Measurements from ENCODE around the gene COMT. TPM values are rescaled to one million over a fixed set of nuclear protein-coding genes. Genes with fewer than 3 reads are reported as not detected.
"Not testable (repeated sequence)": the region's sequence is repeated elsewhere in the genome, so short reads cannot be mapped to it uniquely, and the experiment has no call there.

COMT gene
- total RNA-seq, 2 donors from 2014 or later, result 26.6 to 27.8 TPM

- 78 to 87% methylated on average over 3 of the region's 3 CpGs for WGBS, 2 experiments (ENCODE audit: insufficient coverage in 1 of 2, insufficient read length in 1 of 2)
- no peak overlapping the region for H3K9ac ChIP-seq (ENCODE audit: extremely low read depth, low read length, poor library complexity, severe bottlenecking)
- no peaks in the 10 kb centered on the region for H3K9me3 Mint-ChIP-seq
- no peaks in the 10 kb centered on the region for H3K4me1 ChIP-seq (ENCODE audit: control insufficient read depth, insufficient read depth, low read length)
- peak overlapping the region; percentile 30 for H3K27ac Mint-ChIP-seq
- H3K27me3 ChIP-seq (ENCODE audit: control insufficient read depth, insufficient read depth, low read length, poor library complexity, severe bottlenecking), result no peaks in the 10 kb centered on the region
- no peaks in the 10 kb centered on the region for H3K27me3 Mint-ChIP-seq (ENCODE audit: insufficient read depth)
- H3K4me1 Mint-ChIP-seq, result no peaks in the 10 kb centered on the region
- no peaks in the 10 kb centered on the region for H3K36me3 ChIP-seq (ENCODE audit: control insufficient read depth, insufficient read depth, low read length)
- H3K4me3 Mint-ChIP-seq, result no peak overlapping the region
- H3K36me3 Mint-ChIP-seq (ENCODE audit: low read depth), result no peaks in the 10 kb centered on the region
- no peak for DNase-seq
- no peak for TF ChIP-seq CTCF (conservative IDR thresholded peaks at IDR 0.05)
- H3K9me3 ChIP-seq (ENCODE audit: control insufficient read depth, low read length), result no peaks in the 10 kb centered on the region
- no peak overlapping the region for H3K4me3 ChIP-seq (ENCODE audit: low read length)
- no peak overlapping the region for H3K27ac ChIP-seq (ENCODE audit: low read depth, low read length)
These were observed 20.0 kb upstream of the COMT start for GRCh38 chr22:19921544-19922081.

GRCh38 chr22:19923914-19924513 is 17.6 kb upstream of the COMT start:
- Histone ChIP-seq H3K36me3 (ENCODE audit: control insufficient read depth, insufficient read depth, low read length) (no peaks in the 10 kb centered on the region), H3K4me1 (ENCODE audit: control insufficient read depth, insufficient read depth, low read length) (no peaks in the 10 kb centered on the region), H3K9ac (ENCODE audit: extremely low read depth, low read length, poor library complexity, severe bottlenecking) (no peak overlapping the region), H3K27ac (ENCODE audit: low read depth, low read length) (no peak overlapping the region), H3K27me3 (ENCODE audit: control insufficient read depth, insufficient read depth, low read length, poor library complexity, severe bottlenecking) (no peaks in the 10 kb centered on the region), H3K9me3 (ENCODE audit: control insufficient read depth, low read length) (no peaks in the 10 kb centered on the region), H3K4me3 (ENCODE audit: low read length) (no peak overlapping the region)
- DNase-seq, result no peak
- Mint-ChIP-seq H3K4me1 (no peaks in the 10 kb centered on the region), H3K27ac (no peak overlapping the region), H3K27me3 (ENCODE audit: insufficient read depth) (no peaks in the 10 kb centered on the region), H3K9me3 (no peaks in the 10 kb centered on the region), H3K4me3 (no peak overlapping the region), H3K36me3 (ENCODE audit: low read depth) (no peaks in the 10 kb centered on the region)
- 84 to 85% methylated on average over 8 to 12 of the region's 12 CpGs for WGBS, 2 experiments (ENCODE audit: insufficient coverage in 1 of 2, insufficient read length in 1 of 2)
- no peak for TF ChIP-seq CTCF (conservative IDR thresholded peaks at IDR 0.05)

GRCh38 chr22:19926028-19926427 is 15.5 kb upstream of the COMT start:
- not testable (repeated sequence) for H3K36me3 ChIP-seq (ENCODE audit: control insufficient read depth, insufficient read depth, low read length); DNase-seq; H3K9me3 Mint-ChIP-seq; H3K27me3 Mint-ChIP-seq (ENCODE audit: insufficient read depth); H3K4me1 Mint-ChIP-seq; H3K27ac ChIP-seq (ENCODE audit: low read depth, low read length); H3K4me3 ChIP-seq (ENCODE audit: low read length); H3K9me3 ChIP-seq (ENCODE audit: control insufficient read depth, low read length); H3K9ac ChIP-seq (ENCODE audit: extremely low read depth, low read length, poor library complexity, severe bottlenecking); H3K36me3 Mint-ChIP-seq (ENCODE audit: low read depth); H3K4me1 ChIP-seq (ENCODE audit: control insufficient read depth, insufficient read depth, low read length); H3K27ac Mint-ChIP-seq; H3K27me3 ChIP-seq (ENCODE audit: control insufficient read depth, insufficient read depth, low read length, poor library complexity, severe bottlenecking); H3K4me3 Mint-ChIP-seq
- 82 to 84% methylated on average over 4 to 11 of the region's 11 CpGs for WGBS, 2 experiments (ENCODE audit: insufficient coverage in 1 of 2, insufficient read length in 1 of 2)

- Mint-ChIP-seq H3K36me3 (ENCODE audit: low read depth) (no peaks in the 10 kb centered on the region), H3K4me1 (no peaks in the 10 kb centered on the region), H3K9me3 (no peaks in the 10 kb centered on the region), H3K27ac (no peak overlapping the region), H3K4me3 (no peak overlapping the region), H3K27me3 (ENCODE audit: insufficient read depth) (no peaks in the 10 kb centered on the region)
- H3K4me1 ChIP-seq (ENCODE audit: control insufficient read depth, insufficient read depth, low read length), result no peaks in the 10 kb centered on the region
- no peak overlapping the region for H3K27ac ChIP-seq (ENCODE audit: low read depth, low read length)
- H3K9ac ChIP-seq (ENCODE audit: extremely low read depth, low read length, poor library complexity, severe bottlenecking), result no peak overlapping the region
- H3K27me3 ChIP-seq (ENCODE audit: control insufficient read depth, insufficient read depth, low read length, poor library complexity, severe bottlenecking), result no peaks in the 10 kb centered on the region
- no peak for TF ChIP-seq CTCF (conservative IDR thresholded peaks at IDR 0.05)
- no peaks in the 10 kb centered on the region for H3K9me3 ChIP-seq (ENCODE audit: control insufficient read depth, low read length)
- H3K36me3 ChIP-seq (ENCODE audit: control insufficient read depth, insufficient read depth, low read length), result no peaks in the 10 kb centered on the region
- WGBS, 2 experiments (ENCODE audit: insufficient coverage in 1 of 2, insufficient read length in 1 of 2), result 90 to 94% methylated on average over 3 to 6 of the region's 7 CpGs
- DNase-seq, result no peak
- no peak overlapping the region for H3K4me3 ChIP-seq (ENCODE audit: low read length)
These were observed 13.9 kb upstream of the COMT start for GRCh38 chr22:19927696-19928095.

All from endodermal cell (in vitro differentiated cells).